ENCODE data around the gene UNC13B.
A peak's percentile ranks its signal among the peaks of the same experiment; 100 is the strongest.

DNA sequence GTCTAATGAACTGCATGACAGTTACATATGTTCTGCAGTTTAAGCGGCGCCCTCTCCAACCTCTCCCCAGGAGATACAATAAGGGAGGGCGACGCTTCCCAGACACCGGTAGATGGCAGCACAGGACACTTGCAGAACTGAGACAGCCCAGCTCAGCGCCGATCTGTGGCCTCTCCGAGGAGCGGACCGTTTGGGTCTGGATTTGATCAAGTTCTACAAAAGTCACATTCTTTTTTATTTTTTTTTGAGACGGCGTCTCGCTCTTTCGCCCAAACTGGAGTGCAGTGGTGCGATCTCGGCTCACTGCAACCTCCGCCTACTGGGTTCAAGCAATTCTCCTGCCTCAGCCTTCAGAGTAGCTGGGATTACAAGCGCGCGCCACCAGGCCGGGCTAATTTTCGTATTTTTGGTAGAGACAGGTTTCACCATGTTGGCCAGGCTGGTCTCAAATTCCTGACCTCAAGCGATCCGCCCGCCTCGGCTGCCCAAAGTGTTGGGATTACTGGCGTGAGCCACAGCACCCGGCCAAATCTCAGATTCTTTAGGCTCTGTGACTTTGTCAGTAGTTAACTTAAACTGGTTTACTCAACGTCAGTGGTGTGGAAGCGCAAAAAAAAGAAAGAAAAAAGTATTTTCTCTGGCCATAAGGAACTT lies 44.8 kb upstream of the UNC13B start:
- TF ChIP-seq, protein P1, sequence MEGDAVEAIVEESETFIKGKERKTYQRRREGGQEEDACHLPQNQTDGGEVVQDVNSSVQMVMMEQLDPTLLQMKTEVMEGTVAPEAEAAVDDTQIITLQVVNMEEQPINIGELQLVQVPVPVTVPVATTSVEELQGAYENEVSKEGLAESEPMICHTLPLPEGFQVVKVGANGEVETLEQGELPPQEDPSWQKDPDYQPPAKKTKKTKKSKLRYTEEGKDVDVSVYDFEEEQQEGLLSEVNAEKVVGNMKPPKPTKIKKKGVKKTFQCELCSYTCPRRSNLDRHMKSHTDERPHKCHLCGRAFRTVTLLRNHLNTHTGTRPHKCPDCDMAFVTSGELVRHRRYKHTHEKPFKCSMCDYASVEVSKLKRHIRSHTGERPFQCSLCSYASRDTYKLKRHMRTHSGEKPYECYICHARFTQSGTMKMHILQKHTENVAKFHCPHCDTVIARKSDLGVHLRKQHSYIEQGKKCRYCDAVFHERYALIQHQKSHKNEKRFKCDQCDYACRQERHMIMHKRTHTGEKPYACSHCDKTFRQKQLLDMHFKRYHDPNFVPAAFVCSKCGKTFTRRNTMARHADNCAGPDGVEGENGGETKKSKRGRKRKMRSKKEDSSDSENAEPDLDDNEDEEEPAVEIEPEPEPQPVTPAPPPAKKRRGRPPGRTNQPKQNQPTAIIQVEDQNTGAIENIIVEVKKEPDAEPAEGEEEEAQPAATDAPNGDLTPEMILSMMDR (conservative IDR thresholded peaks at IDR 0.05; ENCODE audit: low read depth in 2 of 2) = peak; percentile 96 to 97
- TF ChIP-seq POLR2AphosphoS5 (IDR thresholded peaks at IDR 0.05; ENCODE audit: low read depth) (no peak), JUNB (IDR thresholded peaks at IDR 0.05; ENCODE audit: unreplicated experiment) (no peak), EZH2 (IDR thresholded peaks at IDR 0.05; ENCODE audit: low read depth, unreplicated experiment) (no peak)
- TF ChIP-seq, protein P2, sequence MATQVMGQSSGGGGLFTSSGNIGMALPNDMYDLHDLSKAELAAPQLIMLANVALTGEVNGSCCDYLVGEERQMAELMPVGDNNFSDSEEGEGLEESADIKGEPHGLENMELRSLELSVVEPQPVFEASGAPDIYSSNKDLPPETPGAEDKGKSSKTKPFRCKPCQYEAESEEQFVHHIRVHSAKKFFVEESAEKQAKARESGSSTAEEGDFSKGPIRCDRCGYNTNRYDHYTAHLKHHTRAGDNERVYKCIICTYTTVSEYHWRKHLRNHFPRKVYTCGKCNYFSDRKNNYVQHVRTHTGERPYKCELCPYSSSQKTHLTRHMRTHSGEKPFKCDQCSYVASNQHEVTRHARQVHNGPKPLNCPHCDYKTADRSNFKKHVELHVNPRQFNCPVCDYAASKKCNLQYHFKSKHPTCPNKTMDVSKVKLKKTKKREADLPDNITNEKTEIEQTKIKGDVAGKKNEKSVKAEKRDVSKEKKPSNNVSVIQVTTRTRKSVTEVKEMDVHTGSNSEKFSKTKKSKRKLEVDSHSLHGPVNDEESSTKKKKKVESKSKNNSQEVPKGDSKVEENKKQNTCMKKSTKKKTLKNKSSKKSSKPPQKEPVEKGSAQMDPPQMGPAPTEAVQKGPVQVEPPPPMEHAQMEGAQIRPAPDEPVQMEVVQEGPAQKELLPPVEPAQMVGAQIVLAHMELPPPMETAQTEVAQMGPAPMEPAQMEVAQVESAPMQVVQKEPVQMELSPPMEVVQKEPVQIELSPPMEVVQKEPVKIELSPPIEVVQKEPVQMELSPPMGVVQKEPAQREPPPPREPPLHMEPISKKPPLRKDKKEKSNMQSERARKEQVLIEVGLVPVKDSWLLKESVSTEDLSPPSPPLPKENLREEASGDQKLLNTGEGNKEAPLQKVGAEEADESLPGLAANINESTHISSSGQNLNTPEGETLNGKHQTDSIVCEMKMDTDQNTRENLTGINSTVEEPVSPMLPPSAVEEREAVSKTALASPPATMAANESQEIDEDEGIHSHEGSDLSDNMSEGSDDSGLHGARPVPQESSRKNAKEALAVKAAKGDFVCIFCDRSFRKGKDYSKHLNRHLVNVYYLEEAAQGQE (IDR thresholded peaks at IDR 0.05; ENCODE audit: unreplicated experiment) = no peak
